Parathyroid adenoma (tissue), 2 donors: Measurements from ENCODE around the gene EXOC3.

Source experiments
- H2AFZ ChIP-seq: fragments of 300-600 bp; sonication (generic); one replicate; pipeline ENCODE4 v1.7.0; 2017; ENCODE audit warnings: antibody characterized with exemption, mild to moderate bottlenecking
- H3K27ac ChIP-seq: fragments of 300-600 bp; sonication (generic); one replicate; pipeline ENCODE4 v1.7.0; 2017
- H3K27me3 ChIP-seq: fragments of 300-600 bp; sonication (generic); one replicate; pipeline ENCODE4 v1.7.0; 2017; ENCODE audit warnings: low read length; ENCODE audit not compliant: control insufficient read depth, insufficient read depth
- H3K36me3 ChIP-seq: fragments of 300-600 bp; sonication (generic); one replicate; pipeline ENCODE4 v1.7.0; 2017; ENCODE audit warnings: low read length; ENCODE audit not compliant: control insufficient read depth, insufficient read depth
- H3K4me1 ChIP-seq: fragments of 300-600 bp; sonication (generic); one replicate; pipeline ENCODE4 v1.7.0; 2017; ENCODE audit warnings: control low read depth
- H3K4me2 ChIP-seq: fragments of 300-600 bp; sonication (generic); one replicate; pipeline ENCODE4 v1.7.0; 2017; ENCODE audit warnings: low read length
- H3K4me3 ChIP-seq: fragments of 300-600 bp; sonication (generic); one replicate; pipeline ENCODE4 v1.7.0; 2017; ENCODE audit warnings: low read depth, low read length
- H3K79me2 ChIP-seq: fragments of 300-600 bp; sonication (generic); one replicate; pipeline ENCODE4 v1.7.0; 2017; ENCODE audit warnings: control low read depth
- H3K9ac ChIP-seq: fragments of 300-600 bp; sonication (generic); one replicate; pipeline ENCODE4 v1.7.0; 2017; ENCODE audit warnings: mild to moderate bottlenecking
- H3K9me3 ChIP-seq: fragments of 300-600 bp; sonication (generic); one replicate; pipeline ENCODE4 v1.7.0; 2017; ENCODE audit warnings: low read length; ENCODE audit not compliant: control insufficient read depth
- TF ChIP-seq, protein P1 (sequence below): fragments of 300-600 bp; sonication (generic); IDR thresholded peaks from one replicate; pipeline ENCODE4 v1.7.0; 2017; ENCODE audit warnings: antibody characterized with exemption, mild to moderate bottlenecking
- donor health status: primary hyperparathyroidism.

EXOC3 gene

DNA sequence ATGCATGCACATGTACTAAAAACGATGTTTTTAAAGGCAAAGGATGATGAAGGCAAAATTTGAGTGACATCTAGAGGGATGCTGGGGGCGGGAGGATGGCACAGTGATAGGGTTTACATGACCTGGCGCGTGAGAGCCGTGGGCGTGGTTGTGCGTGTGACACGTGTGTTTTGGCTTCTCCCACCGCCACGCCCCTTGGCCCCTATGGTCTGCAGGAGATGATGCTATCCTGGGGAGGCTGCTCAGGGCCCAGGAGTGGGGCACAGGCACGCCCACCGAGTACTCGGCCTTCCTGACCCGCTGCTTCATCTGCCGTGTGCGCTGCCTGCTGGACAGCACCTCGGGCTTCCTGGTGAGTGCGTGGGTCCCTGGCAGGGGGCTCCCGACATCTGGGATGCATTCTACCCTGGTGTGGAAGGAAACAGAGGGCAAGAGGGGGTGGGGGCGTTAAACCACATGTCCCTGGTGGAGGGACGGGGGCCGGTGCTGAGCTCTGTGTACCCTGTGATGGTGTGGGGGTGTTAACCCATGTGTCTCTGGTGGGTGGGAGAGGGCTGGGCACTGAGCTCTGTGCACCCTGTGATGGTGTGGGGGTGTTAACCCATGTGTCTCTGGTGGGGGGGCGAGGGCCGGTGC, 19.2 kb upstream of the EXOC3 start:
- Histone ChIP-seq H2AFZ (no peak overlapping the region), H3K36me3 (no peaks in the 10 kb centered on the region), H3K9ac (no peak overlapping the region), H3K4me3 (no peak overlapping the region), H3K4me2 (no peak overlapping the region), H3K27me3 (no peaks in the 10 kb centered on the region), H3K4me1 (no peaks in the 10 kb centered on the region), H3K27ac (no peak overlapping the region), H3K9me3 (no peaks in the 10 kb centered on the region), H3K79me2 (no peaks in the 10 kb centered on the region)
- TF ChIP-seq, protein P1, sequence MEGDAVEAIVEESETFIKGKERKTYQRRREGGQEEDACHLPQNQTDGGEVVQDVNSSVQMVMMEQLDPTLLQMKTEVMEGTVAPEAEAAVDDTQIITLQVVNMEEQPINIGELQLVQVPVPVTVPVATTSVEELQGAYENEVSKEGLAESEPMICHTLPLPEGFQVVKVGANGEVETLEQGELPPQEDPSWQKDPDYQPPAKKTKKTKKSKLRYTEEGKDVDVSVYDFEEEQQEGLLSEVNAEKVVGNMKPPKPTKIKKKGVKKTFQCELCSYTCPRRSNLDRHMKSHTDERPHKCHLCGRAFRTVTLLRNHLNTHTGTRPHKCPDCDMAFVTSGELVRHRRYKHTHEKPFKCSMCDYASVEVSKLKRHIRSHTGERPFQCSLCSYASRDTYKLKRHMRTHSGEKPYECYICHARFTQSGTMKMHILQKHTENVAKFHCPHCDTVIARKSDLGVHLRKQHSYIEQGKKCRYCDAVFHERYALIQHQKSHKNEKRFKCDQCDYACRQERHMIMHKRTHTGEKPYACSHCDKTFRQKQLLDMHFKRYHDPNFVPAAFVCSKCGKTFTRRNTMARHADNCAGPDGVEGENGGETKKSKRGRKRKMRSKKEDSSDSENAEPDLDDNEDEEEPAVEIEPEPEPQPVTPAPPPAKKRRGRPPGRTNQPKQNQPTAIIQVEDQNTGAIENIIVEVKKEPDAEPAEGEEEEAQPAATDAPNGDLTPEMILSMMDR: no peak

DNA sequence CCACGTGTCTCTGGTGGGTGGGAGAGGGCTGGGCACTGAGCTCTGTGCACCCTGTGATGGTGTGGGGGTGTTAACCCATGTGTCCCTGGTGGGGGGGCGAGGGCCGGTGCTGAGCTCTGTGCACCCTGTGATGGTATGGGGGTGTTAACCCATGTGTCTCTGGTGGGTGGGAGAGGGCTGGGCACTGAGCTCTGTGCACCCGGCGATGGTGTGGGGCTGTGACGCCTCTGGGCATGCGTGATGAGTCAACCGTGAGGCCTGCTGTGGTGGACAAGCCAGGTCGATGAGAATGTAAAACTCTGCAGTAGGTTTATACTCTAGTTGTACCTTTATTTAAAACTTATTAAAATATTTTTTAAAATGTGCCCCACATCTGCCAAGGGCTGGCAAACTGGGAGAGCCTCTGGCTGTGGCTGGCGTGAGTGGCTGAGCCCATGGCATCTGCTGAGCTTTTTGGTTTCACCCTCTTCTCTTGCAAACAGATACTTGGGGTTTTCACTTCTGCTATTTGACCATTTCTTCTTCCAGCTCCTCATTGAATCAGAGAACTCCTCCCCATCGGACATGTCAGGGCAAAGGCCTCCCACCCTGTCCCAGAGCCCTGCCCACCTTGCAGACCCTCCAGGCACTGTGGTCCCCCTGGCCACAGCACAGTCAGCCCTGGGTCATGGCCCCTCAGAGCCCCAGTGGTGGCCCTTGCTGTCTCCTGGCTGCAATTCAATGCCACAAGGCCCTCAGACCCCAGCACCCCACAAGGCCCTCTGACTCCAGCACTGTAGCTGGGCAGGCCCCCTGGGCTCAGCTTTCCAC, 18.5 kb upstream of the EXOC3 start:
- TF ChIP-seq, protein P1: no peak
- Histone ChIP-seq H3K9me3 (no peaks in the 10 kb centered on the region), H3K27me3 (no peaks in the 10 kb centered on the region), H2AFZ (no peak overlapping the region), H3K27ac (no peak overlapping the region), H3K4me1 (no peaks in the 10 kb centered on the region), H3K9ac (no peak overlapping the region), H3K36me3 (no peaks in the 10 kb centered on the region), H3K4me2 (no peak overlapping the region), H3K4me3 (no peak overlapping the region), H3K79me2 (no peaks in the 10 kb centered on the region)

DNA sequence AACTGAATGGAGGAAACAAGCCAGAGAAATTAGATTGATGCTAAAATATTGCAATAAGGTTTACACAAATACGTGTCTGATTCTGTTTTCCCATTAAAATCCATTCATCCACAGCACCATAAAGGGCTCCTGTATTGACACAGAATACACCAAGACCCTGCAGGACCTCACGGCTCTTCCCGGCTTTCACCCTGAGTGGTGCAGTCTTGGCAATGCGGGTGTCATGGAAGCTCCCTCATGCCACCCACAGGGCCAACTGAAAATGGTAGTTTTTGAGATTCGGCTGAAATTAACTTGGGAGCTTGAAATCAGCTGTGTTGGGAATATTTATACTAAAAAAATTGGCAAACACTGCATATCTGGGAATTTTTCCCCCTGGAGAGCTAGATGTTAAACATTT, 17.3 kb upstream of the EXOC3 start:
- Histone ChIP-seq H3K4me3 (no peak overlapping the region), H2AFZ (no peak overlapping the region), H3K79me2 (no peaks in the 10 kb centered on the region), H3K9me3 (no peaks in the 10 kb centered on the region), H3K27ac (no peak overlapping the region), H3K27me3 (peaks cover 2% of the 10 kb centered on the region), H3K4me2 (no peak overlapping the region), H3K36me3 (no peaks in the 10 kb centered on the region), H3K4me1 (no peaks in the 10 kb centered on the region), H3K9ac (no peak overlapping the region)
- TF ChIP-seq, protein P1: peak; percentile 9

DNA sequence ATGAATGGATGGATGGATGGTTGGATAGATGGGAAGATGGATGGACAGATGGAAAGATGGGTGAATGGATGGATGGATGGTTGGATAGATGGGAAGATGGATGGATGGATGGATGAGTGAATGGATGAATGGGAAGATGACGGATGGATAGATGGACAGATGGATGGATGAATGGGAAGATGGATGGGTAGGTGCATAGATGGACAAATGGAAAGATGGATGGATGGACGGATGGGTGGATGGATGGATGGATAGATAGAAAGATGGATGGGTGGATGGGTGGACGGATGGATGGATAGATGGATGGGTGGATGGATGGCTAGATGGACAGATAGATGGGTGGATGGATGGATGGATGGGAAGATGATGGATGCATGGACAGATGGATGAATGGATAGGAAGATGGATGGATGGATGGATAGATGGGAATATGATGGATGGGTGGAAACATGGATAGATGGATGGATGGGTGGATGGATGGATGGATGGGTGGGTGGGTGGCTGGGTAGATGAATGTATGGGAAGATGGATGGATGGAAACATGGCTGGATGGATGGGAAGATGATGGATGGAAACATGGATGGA, 16.5 kb upstream of the EXOC3 start:
- H2AFZ ChIP-seq: no peak overlapping the region
- TF ChIP-seq, protein P1: no peak

More for the DNA sequence above, 16.5 kb upstream of the EXOC3 start:
- Histone ChIP-seq H3K79me2 (no peaks in the 10 kb centered on the region), H3K9me3 (no peaks in the 10 kb centered on the region), H3K4me1 (no peaks in the 10 kb centered on the region), H3K9ac (no peak overlapping the region), H3K4me3 (no peak overlapping the region), H3K27ac (no peak overlapping the region), H3K27me3 (peaks cover 2% of the 10 kb centered on the region), H3K4me2 (no peak overlapping the region), H3K36me3 (no peaks in the 10 kb centered on the region)
